Measurements from ENCODE around the gene KIF3A.

Gene KIF3A

GRCh38 chr5:132753135-132753987 is 16.0 kb upstream of the KIF3A start:
- no peak for DNase-seq (ENCODE audit: low read depth in 3 of 3)

- DNase-seq (ENCODE audit: low read depth in 3 of 3): no peak
Observed at GRCh38 chr5:132752581-132753125, 15.3 kb upstream of the KIF3A start.

GRCh38 chr5:132751971-132752580 is 14.7 kb upstream of the KIF3A start:
- no peak for DNase-seq (ENCODE audit: low read depth in 3 of 3)

GRCh38 chr5:132751444-132751843 is 14.1 kb upstream of the KIF3A start:
- no peak for DNase-seq (ENCODE audit: low read depth in 3 of 3)

- DNase-seq (ENCODE audit: low read depth in 3 of 3): no peak
Observed at GRCh38 chr5:132750471-132751230, 13.3 kb upstream of the KIF3A start.

- no peak for DNase-seq (ENCODE audit: low read depth in 3 of 3)
Observed at GRCh38 chr5:132749506-132749905, 12.2 kb upstream of the KIF3A start.

- no peak for DNase-seq (ENCODE audit: low read depth in 3 of 3)
Observed at GRCh38 chr5:132748522-132749000, 11.2 kb upstream of the KIF3A start.

GRCh38 chr5:132747616-132748440 is 10.5 kb upstream of the KIF3A start:
- peak; percentile 29 to 42 (median 31) for DNase-seq (ENCODE audit: low read depth in 3 of 3)

- DNase-seq (ENCODE audit: low read depth in 3 of 3): peak; percentile 50 to 60 (median 53)
Observed at GRCh38 chr5:132746954-132747615, 9.7 kb upstream of the KIF3A start, which contains the start of gene CCNI2. CCNI2 (plus strand) TSS chr5:132747426; CDS start chr5:132747496, 70 bp downstream.

GRCh38 chr5:132746592-132746953 is 9.2 kb upstream of the KIF3A start:
- no peak for DNase-seq (ENCODE audit: low read depth in 3 of 3)

GRCh38 chr5:132744659-132745058 is 7.3 kb upstream of the KIF3A start:
- no peak for DNase-seq (ENCODE audit: low read depth in 3 of 3)

- DNase-seq (ENCODE audit: low read depth in 3 of 3): no peak
Observed at GRCh38 chr5:132742626-132743025, 5.3 kb upstream of the KIF3A start.

GRCh38 chr5:132742158-132742557 is 4.8 kb upstream of the KIF3A start:
- no peak for DNase-seq (ENCODE audit: low read depth in 3 of 3)

GRCh38 chr5:132739232-132739631 is 1.9 kb upstream of the KIF3A start:
- DNase-seq (ENCODE audit: low read depth in 3 of 3): no peak

GRCh38 chr5:132737982-132738681 is 786 bp upstream of the KIF3A start:
- DNase-seq (ENCODE audit: low read depth in 3 of 3): no peak

GRCh38 chr5:132734687-132735086 is 2.7 kb downstream of the KIF3A start:
- no peak for DNase-seq (ENCODE audit: low read depth in 3 of 3)

GRCh38 chr5:132733499-132734148 is 3.7 kb downstream of the KIF3A start:
- DNase-seq (ENCODE audit: low read depth in 3 of 3): no peak

- no peak for DNase-seq (ENCODE audit: low read depth in 3 of 3)
Observed at GRCh38 chr5:132729896-132730295, 7.5 kb downstream of the KIF3A start.

- DNase-seq (ENCODE audit: low read depth in 3 of 3): no peak
Observed at GRCh38 chr5:132725745-132726144, 11.6 kb downstream of the KIF3A start.

Measured in stimulated activated CD4-positive, alpha-beta T cell treated with anti-CD3 and anti-CD28 coated beads, TNF-alpha, amount 100 ng/mL, for 4 hours (primary cell).